Mesenchymal stem cell (in vitro differentiated cells and primary cell): ENCODE measurements around the gene SUSD3.

ENCODE experiments used
- DNase-seq: peaks from one replicate; pipeline ENCODE4 v3.0.0-alpha.2; 2013
- H2AFZ ChIP-seq: one replicate; pipeline ENCODE4 v1.6.1; 2013; ENCODE audit warnings: low read depth, mild to moderate bottlenecking, control low read depth, inconsistent platforms, low read length, moderate library complexity
- H2AK5ac ChIP-seq: 2 replicates; pipeline ENCODE4 v1.6.1; 2013; ENCODE audit warnings: low read length, moderate library complexity, mild to moderate bottlenecking, inconsistent platforms; ENCODE audit not compliant: severe bottlenecking
- H2BK120ac ChIP-seq: one replicate; pipeline ENCODE4 v1.6.1; 2013; ENCODE audit warnings: low read depth, mild to moderate bottlenecking, inconsistent platforms, low read length, moderate library complexity
- H2BK12ac ChIP-seq, 2 experiments: one replicate each; pipeline ENCODE4 v1.6.1; 2013; ENCODE audit warnings: inconsistent platforms in 2 of 2, low read length in 2 of 2, mild to moderate bottlenecking in 2 of 2, moderate library complexity in 2 of 2, control low read depth in 1 of 2
- H2BK15ac ChIP-seq: one replicate; pipeline ENCODE4 v1.6.1; 2013; ENCODE audit warnings: mild to moderate bottlenecking, low read depth, inconsistent platforms; ENCODE audit not compliant: poor library complexity, severe bottlenecking
- H2BK5ac ChIP-seq: 2 replicates; pipeline ENCODE4 v1.6.1; 2013; ENCODE audit warnings: low read depth, mild to moderate bottlenecking, low read length, control low read depth, inconsistent platforms; ENCODE audit not compliant: poor library complexity, severe bottlenecking
- H3K14ac ChIP-seq, 2 experiments: one replicate each; pipeline ENCODE4 v1.6.1; 2013; ENCODE audit warnings: inconsistent platforms in 2 of 2, low read length in 2 of 2, control low read depth in 1 of 2, mild to moderate bottlenecking in 1 of 2, moderate library complexity in 1 of 2
- H3K18ac ChIP-seq, 2 experiments: one replicate each; pipeline ENCODE4 v1.6.1; 2013; ENCODE audit warnings: inconsistent platforms in 2 of 2, low read length in 2 of 2, control low read depth in 1 of 2, low read depth in 1 of 2, mild to moderate bottlenecking in 1 of 2
- H3K23ac ChIP-seq, 2 experiments: one replicate each; pipeline ENCODE4 v1.6.1; 2013; ENCODE audit warnings: inconsistent platforms in 2 of 2, low read length in 2 of 2, mild to moderate bottlenecking in 2 of 2, moderate library complexity in 2 of 2, control low read depth in 1 of 2
- H3K27ac ChIP-seq: 2 replicates; pipeline ENCODE4 v1.5.1; 2013; ENCODE audit warnings: mild to moderate bottlenecking, moderate library complexity, low read length, control low read depth, inconsistent platforms; ENCODE audit not compliant: poor library complexity, severe bottlenecking
- H3K27me3 ChIP-seq, 2 experiments: 2 replicates each; pipeline versions ENCODE4 v1.6.1 to v1.7.0; 2013; ENCODE audit warnings: low read length in 2 of 2, mild to moderate bottlenecking in 2 of 2, moderate library complexity in 2 of 2, control low read depth in 1 of 2, inconsistent platforms in 1 of 2; ENCODE audit not compliant: control insufficient read depth in 1 of 2, insufficient read depth in 1 of 2
- H3K36me3 ChIP-seq, 2 experiments: 2 replicates each; pipeline versions ENCODE4 v1.6.1 to v1.7.0; 2013; ENCODE audit warnings: low read length in 2 of 2, control low read depth in 1 of 2, inconsistent platforms in 1 of 2, low read depth in 1 of 2, mild to moderate bottlenecking in 1 of 2; ENCODE audit not compliant: insufficient read depth in 2 of 2, control insufficient read depth in 1 of 2
- H3K4ac ChIP-seq, 2 experiments: one replicate each; pipeline ENCODE4 v1.6.1; 2013; ENCODE audit warnings: inconsistent platforms in 2 of 2, low read length in 2 of 2, mild to moderate bottlenecking in 2 of 2, moderate library complexity in 2 of 2, control low read depth in 1 of 2, low read depth in 1 of 2
- H3K4me1 ChIP-seq: 2 replicates; pipeline ENCODE4 v1.6.1; 2013; ENCODE audit warnings: low read depth, low read length, control low read depth; ENCODE audit not compliant: control insufficient read depth, insufficient read depth
- H3K4me2 ChIP-seq: 2 replicates; pipeline ENCODE4 v1.6.1; 2013; ENCODE audit warnings: low read length, mild to moderate bottlenecking, inconsistent platforms; ENCODE audit not compliant: poor library complexity, severe bottlenecking
- H3K4me3 ChIP-seq, 2 experiments: 2 replicates each; pipeline versions ENCODE4 v1.5.1 to v1.7.0; 2013; ENCODE audit warnings: low read length in 2 of 2, mild to moderate bottlenecking in 2 of 2, control low read depth in 1 of 2, low read depth in 1 of 2; ENCODE audit not compliant: insufficient read depth in 1 of 2
- H3K79me1 ChIP-seq: replicated peaks from 2 replicates; pipeline ENCODE4 v1.6.1; 2013; ENCODE audit warnings: mild to moderate bottlenecking, control low read depth, low read length, inconsistent platforms; ENCODE audit not compliant: poor library complexity, severe bottlenecking
- H3K9ac ChIP-seq: 2 replicates; pipeline ENCODE4 v1.7.0; 2013; ENCODE audit warnings: mild to moderate bottlenecking, low read length, moderate library complexity
- H3K9me3 ChIP-seq: 2 replicates; pipeline ENCODE4 v1.7.0; 2013; ENCODE audit warnings: mild to moderate bottlenecking, low read length; ENCODE audit not compliant: control insufficient read depth
- H4K8ac ChIP-seq: one replicate; pipeline ENCODE4 v1.6.1; 2013; ENCODE audit warnings: inconsistent platforms, mild to moderate bottlenecking, low read length, moderate library complexity
- H4K91ac ChIP-seq: one replicate; pipeline ENCODE4 v1.6.1; 2013; ENCODE audit warnings: mild to moderate bottlenecking, low read length, inconsistent platforms
- WGBS: methylation state at CpG from one replicate; pipeline ENCODE4 v1.1.7; 2013; ENCODE audit warnings: mixed read lengths; 5-methylcytosine and 5-hydroxymethylcytosine counted together

Gene SUSD3

DNA sequence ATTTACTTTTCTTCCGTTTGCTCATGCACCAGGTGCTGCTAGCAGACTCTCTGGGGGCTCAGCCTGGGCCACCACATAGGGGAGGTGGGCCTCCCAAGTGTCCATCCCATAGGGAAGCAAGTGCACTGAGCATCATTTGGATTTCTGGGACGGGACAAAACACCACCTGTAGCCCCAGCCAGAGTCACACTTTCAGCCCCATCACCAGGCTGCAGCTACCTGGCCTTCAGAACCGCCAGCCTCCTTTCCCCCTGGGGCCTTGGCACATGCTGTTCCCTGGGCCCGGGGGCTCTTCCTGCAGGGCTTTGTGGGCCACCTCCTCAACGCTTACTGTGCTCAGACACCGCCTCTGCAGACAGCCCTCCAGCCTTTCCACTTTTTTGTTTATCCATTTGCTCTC is 19.6 kb upstream of the SUSD3 start:
- Histone ChIP-seq H3K27ac (no peak overlapping the region), H3K23ac (no peak overlapping the region), H2BK5ac (no peak overlapping the region), H3K18ac (no peak overlapping the region), H3K4me3 (no peak overlapping the region), H4K8ac (no peak overlapping the region), H2BK12ac (no peak overlapping the region), H3K27me3 (peaks cover 12 to 32% of the 10 kb centered on the region in 2 experiments), H2BK120ac (no peak overlapping the region), H3K14ac (no peak overlapping the region), H3K4me1 (no peaks in the 10 kb centered on the region), H3K4ac (no peak overlapping the region), H2AK5ac (no peak overlapping the region), H4K91ac (no peak overlapping the region), H2AFZ (no peak overlapping the region), H2BK15ac (no peak overlapping the region), H3K9ac (no peak overlapping the region), H3K36me3 (no peaks in the 10 kb centered on the region), H3K79me1 (no peaks in the 10 kb centered on the region), H3K9me3 (no peaks in the 10 kb centered on the region), H3K4me2 (no peak overlapping the region)
- DNase-seq, result no peak
- 84% methylated on average over 6 of the region's 6 CpGs for WGBS

DNA sequence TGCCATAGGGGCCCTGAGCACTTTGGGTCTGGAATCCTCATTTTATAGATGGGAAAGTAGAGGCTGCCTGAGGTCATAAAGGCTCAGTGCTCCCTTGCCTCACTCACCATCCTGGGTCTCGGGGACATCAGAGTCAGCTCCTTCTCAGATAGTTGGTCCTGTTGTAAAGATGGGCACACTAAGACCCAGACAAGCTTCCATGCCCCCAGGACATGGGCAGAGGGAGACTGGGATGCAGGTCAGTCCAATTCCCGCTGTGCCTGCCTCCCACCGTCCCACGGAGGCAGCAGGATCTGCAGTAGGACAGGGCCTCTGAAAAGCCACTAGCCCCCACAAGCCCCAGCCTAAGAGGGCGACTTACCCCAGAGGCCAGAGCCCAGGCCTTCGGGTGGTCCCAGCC is 19.0 kb upstream of the SUSD3 start:
- Histone ChIP-seq H2AFZ (no peak overlapping the region), H2AK5ac (no peak overlapping the region), H3K9me3 (no peaks in the 10 kb centered on the region), H3K4ac (no peak overlapping the region), H3K27me3 (peaks cover 7 to 26% of the 10 kb centered on the region in 2 experiments), H3K23ac (no peak overlapping the region), H4K91ac (no peak overlapping the region), H3K4me1 (no peaks in the 10 kb centered on the region), H3K14ac (no peak overlapping the region), H3K27ac (no peak overlapping the region), H2BK12ac (no peak overlapping the region), H3K4me2 (no peak overlapping the region), H2BK120ac (no peak overlapping the region), H2BK15ac (no peak overlapping the region), H3K36me3 (no peaks in the 10 kb centered on the region), H3K79me1 (no peaks in the 10 kb centered on the region), H2BK5ac (no peak overlapping the region), H3K4me3 (no peak overlapping the region), H3K9ac (no peak overlapping the region), H3K18ac (no peak overlapping the region), H4K8ac (no peak overlapping the region)
- no peak for DNase-seq
- WGBS, result 73% methylated on average over 4 of the region's 6 CpGs

DNA sequence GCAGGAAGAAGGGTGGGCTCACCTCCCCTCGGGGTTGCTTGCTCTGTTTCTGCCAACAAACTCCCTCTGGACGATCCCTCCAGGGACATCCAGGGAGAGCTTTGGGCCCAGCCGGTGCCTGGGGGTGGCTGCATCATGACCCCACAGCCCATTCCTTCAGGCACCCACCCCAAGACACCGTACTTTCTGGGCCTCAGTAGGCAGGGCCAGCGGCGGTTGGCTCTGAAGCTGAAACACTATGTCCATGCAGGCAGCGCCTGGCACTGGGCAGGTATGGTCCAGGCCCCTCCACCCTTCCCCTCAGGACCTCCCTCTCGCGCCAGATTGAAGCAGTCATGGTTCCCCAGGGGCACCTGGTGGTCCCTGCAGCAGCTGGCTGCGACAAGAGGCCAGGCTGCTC is 18.5 kb upstream of the SUSD3 start:
- Histone ChIP-seq H3K18ac (no peak overlapping the region), H2BK120ac (no peak overlapping the region), H3K79me1 (no peaks in the 10 kb centered on the region), H3K27ac (no peak overlapping the region), H3K4me2 (no peak overlapping the region), H3K4me1 (no peaks in the 10 kb centered on the region), H3K14ac (no peak overlapping the region), H3K4me3 (no peak overlapping the region), H3K4ac (no peak overlapping the region), H2AK5ac (no peak overlapping the region), H3K9me3 (no peaks in the 10 kb centered on the region), H2BK15ac (no peak overlapping the region), H2BK5ac (no peak overlapping the region), H4K91ac (no peak overlapping the region), H4K8ac (no peak overlapping the region), H2BK12ac (no peak overlapping the region), H3K36me3 (no peaks in the 10 kb centered on the region), H3K23ac (no peak overlapping the region), H3K9ac (no peak overlapping the region), H2AFZ (no peak overlapping the region), H3K27me3 (peaks cover 5 to 24% of the 10 kb centered on the region in 2 experiments)
- DNase-seq, result no peak
- 64% methylated on average over 9 of the region's 10 CpGs for WGBS

DNA sequence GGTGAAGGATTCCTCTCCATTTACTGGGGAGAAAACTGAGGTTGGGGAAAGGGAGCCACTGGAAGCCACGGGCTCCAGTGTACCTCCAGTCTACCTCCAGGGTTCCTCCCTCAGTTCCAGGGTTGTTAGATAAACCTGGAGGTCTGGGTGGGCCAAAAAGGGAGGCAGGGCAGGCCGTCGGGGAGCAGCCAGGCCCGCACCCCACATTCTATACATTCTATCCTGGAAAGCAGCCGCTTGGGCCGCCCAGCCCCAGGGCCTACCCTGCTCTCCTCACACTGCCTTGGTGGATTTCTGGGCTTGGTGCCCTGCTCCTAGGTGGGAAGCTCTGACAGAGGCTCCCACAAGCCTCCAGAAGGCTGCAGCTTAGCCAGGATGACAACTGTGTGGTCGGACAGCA is 18.1 kb upstream of the SUSD3 start:
- Histone ChIP-seq H3K4me1 (no peaks in the 10 kb centered on the region), H4K8ac (no peak overlapping the region), H2BK120ac (no peak overlapping the region), H3K4me3 (no peak overlapping the region), H3K27ac (no peak overlapping the region), H3K27me3 (peaks cover 5 to 22% of the 10 kb centered on the region in 2 experiments), H3K14ac (no peak overlapping the region), H2AK5ac (no peak overlapping the region), H2BK15ac (no peak overlapping the region), H3K18ac (no peak overlapping the region), H3K4ac (no peak overlapping the region), H3K36me3 (no peaks in the 10 kb centered on the region), H4K91ac (no peak overlapping the region), H3K9me3 (no peaks in the 10 kb centered on the region), H3K9ac (no peak overlapping the region), H2AFZ (no peak overlapping the region), H2BK5ac (no peak overlapping the region), H2BK12ac (no peak overlapping the region), H3K23ac (no peak overlapping the region), H3K79me1 (no peaks in the 10 kb centered on the region), H3K4me2 (no peak overlapping the region)
- 87% methylated on average over 6 of the region's 7 CpGs for WGBS
- DNase-seq, result no peak
